HG03571 (cell line): ENCODE measurements around the gene OR2T33.
"Not testable (repeated sequence)": the region's sequence is repeated elsewhere in the genome, so short reads cannot be mapped to it uniquely, and the experiment has no call there.

Experiments
- ATAC-seq: cut with Tn5 transposase; IDR thresholded peaks from one replicate; pipeline ENCODE4 v1.9.1; 2021; ENCODE audit not compliant: unreplicated experiment

OR2T33 gene

GRCh38 chr1:248277876-248278275 is at the start of gene OR2T33:
Gene OR2T33, minus strand, starts transcription at chr1:248277976. Its CDS starts 4,162 bp downstream, at chr1:248273814.
- ATAC-seq: no peak

GRCh38 chr1:248324468-248324867 is 46.7 kb upstream of the OR2T33 start, which contains the start of gene OR2M7:
Gene OR2M7, minus strand, starts transcription at chr1:248324568. Its CDS starts 0 bp downstream, at chr1:248324568.
- ATAC-seq: no peak

- no peak for ATAC-seq
Measured at GRCh38 chr1:248316796-248317195, 39.0 kb upstream of the OR2T33 start.

- ATAC-seq: not testable (repeated sequence)
Measured at GRCh38 chr1:248306740-248307139, 29.0 kb upstream of the OR2T33 start.

GRCh38 chr1:248306103-248306502 is 28.3 kb upstream of the OR2T33 start:
- ATAC-seq: no peak

- ATAC-seq: not testable (repeated sequence)
Measured at GRCh38 chr1:248305672-248306071, 27.9 kb upstream of the OR2T33 start.

- ATAC-seq: no peak
Measured at GRCh38 chr1:248303324-248303723, 25.5 kb upstream of the OR2T33 start, which contains the start of gene OR2T12. Gene OR2T12, minus strand, starts transcription at chr1:248303424. Its CDS starts 7,846 bp downstream, at chr1:248295578.

- ATAC-seq: no peak
Measured at GRCh38 chr1:248288391-248288790, 10.6 kb upstream of the OR2T33 start.

- ATAC-seq: not testable (repeated sequence)
Measured at GRCh38 chr1:248273225-248273624, 4.6 kb downstream of the OR2T33 start.

GRCh38 chr1:248268178-248268577 is 9.6 kb downstream of the OR2T33 start:
- ATAC-seq: no peak

- ATAC-seq: not testable (repeated sequence)
Measured at GRCh38 chr1:248259309-248259708, 18.5 kb downstream of the OR2T33 start.

GRCh38 chr1:248243204-248243603 is 34.6 kb downstream of the OR2T33 start:
- peak; percentile 73 for ATAC-seq

GRCh38 chr1:248239478-248239877 is 38.3 kb downstream of the OR2T33 start:
- ATAC-seq: no peak

GRCh38 chr1:248231117-248231516 is 46.7 kb downstream of the OR2T33 start, which contains the start of gene OR2M4:
Gene OR2M4, plus strand, starts transcription at chr1:248231417. Its CDS starts 7,512 bp downstream, at chr1:248238929.
- no peak for ATAC-seq

- no peak for ATAC-seq
Measured at GRCh38 chr1:248229360-248229908, 48.3 kb downstream of the OR2T33 start.

GRCh38 chr1:248225537-248225936 is 52.2 kb downstream of the OR2T33 start:
- ATAC-seq: no peak
